Mesenchymal stem cell (in vitro differentiated cells and primary cell): ENCODE data around the gene ITGB5.

Source experiments
- DNase-seq: peaks from one replicate; pipeline ENCODE4 v3.0.0-alpha.2; 2013
- H2AFZ ChIP-seq: one replicate; pipeline ENCODE4 v1.6.1; 2013; ENCODE audit warnings: low read depth, mild to moderate bottlenecking, control low read depth, inconsistent platforms, low read length, moderate library complexity
- H2AK5ac ChIP-seq: 2 replicates; pipeline ENCODE4 v1.6.1; 2013; ENCODE audit warnings: low read length, moderate library complexity, mild to moderate bottlenecking, inconsistent platforms; ENCODE audit not compliant: severe bottlenecking
- H2BK120ac ChIP-seq: one replicate; pipeline ENCODE4 v1.6.1; 2013; ENCODE audit warnings: low read depth, mild to moderate bottlenecking, inconsistent platforms, low read length, moderate library complexity
- H2BK12ac ChIP-seq, 2 experiments: one replicate each; pipeline ENCODE4 v1.6.1; 2013; ENCODE audit warnings: inconsistent platforms in 2 of 2, low read length in 2 of 2, mild to moderate bottlenecking in 2 of 2, moderate library complexity in 2 of 2, control low read depth in 1 of 2
- H2BK15ac ChIP-seq: one replicate; pipeline ENCODE4 v1.6.1; 2013; ENCODE audit warnings: mild to moderate bottlenecking, low read depth, inconsistent platforms; ENCODE audit not compliant: poor library complexity, severe bottlenecking
- H2BK5ac ChIP-seq: 2 replicates; pipeline ENCODE4 v1.6.1; 2013; ENCODE audit warnings: low read depth, mild to moderate bottlenecking, low read length, control low read depth, inconsistent platforms; ENCODE audit not compliant: poor library complexity, severe bottlenecking
- H3K14ac ChIP-seq, 2 experiments: one replicate each; pipeline ENCODE4 v1.6.1; 2013; ENCODE audit warnings: inconsistent platforms in 2 of 2, low read length in 2 of 2, control low read depth in 1 of 2, mild to moderate bottlenecking in 1 of 2, moderate library complexity in 1 of 2
- H3K18ac ChIP-seq, 2 experiments: one replicate each; pipeline ENCODE4 v1.6.1; 2013; ENCODE audit warnings: inconsistent platforms in 2 of 2, low read length in 2 of 2, control low read depth in 1 of 2, low read depth in 1 of 2, mild to moderate bottlenecking in 1 of 2
- H3K23ac ChIP-seq, 2 experiments: one replicate each; pipeline ENCODE4 v1.6.1; 2013; ENCODE audit warnings: inconsistent platforms in 2 of 2, low read length in 2 of 2, mild to moderate bottlenecking in 2 of 2, moderate library complexity in 2 of 2, control low read depth in 1 of 2
- H3K27ac ChIP-seq: 2 replicates; pipeline ENCODE4 v1.5.1; 2013; ENCODE audit warnings: mild to moderate bottlenecking, moderate library complexity, low read length, control low read depth, inconsistent platforms; ENCODE audit not compliant: poor library complexity, severe bottlenecking
- H3K27me3 ChIP-seq, 2 experiments: 2 replicates each; pipeline versions ENCODE4 v1.6.1 to v1.7.0; 2013; ENCODE audit warnings: low read length in 2 of 2, mild to moderate bottlenecking in 2 of 2, moderate library complexity in 2 of 2, control low read depth in 1 of 2, inconsistent platforms in 1 of 2; ENCODE audit not compliant: control insufficient read depth in 1 of 2, insufficient read depth in 1 of 2
- H3K36me3 ChIP-seq, 2 experiments: 2 replicates each; pipeline versions ENCODE4 v1.6.1 to v1.7.0; 2013; ENCODE audit warnings: low read length in 2 of 2, control low read depth in 1 of 2, inconsistent platforms in 1 of 2, low read depth in 1 of 2, mild to moderate bottlenecking in 1 of 2; ENCODE audit not compliant: insufficient read depth in 2 of 2, control insufficient read depth in 1 of 2
- H3K4ac ChIP-seq, 2 experiments: one replicate each; pipeline ENCODE4 v1.6.1; 2013; ENCODE audit warnings: inconsistent platforms in 2 of 2, low read length in 2 of 2, mild to moderate bottlenecking in 2 of 2, moderate library complexity in 2 of 2, control low read depth in 1 of 2, low read depth in 1 of 2
- H3K4me1 ChIP-seq: 2 replicates; pipeline ENCODE4 v1.6.1; 2013; ENCODE audit warnings: low read depth, low read length, control low read depth; ENCODE audit not compliant: control insufficient read depth, insufficient read depth
- H3K4me2 ChIP-seq: 2 replicates; pipeline ENCODE4 v1.6.1; 2013; ENCODE audit warnings: low read length, mild to moderate bottlenecking, inconsistent platforms; ENCODE audit not compliant: poor library complexity, severe bottlenecking
- H3K4me3 ChIP-seq, 2 experiments: 2 replicates each; pipeline versions ENCODE4 v1.5.1 to v1.7.0; 2013; ENCODE audit warnings: low read length in 2 of 2, mild to moderate bottlenecking in 2 of 2, control low read depth in 1 of 2, low read depth in 1 of 2; ENCODE audit not compliant: insufficient read depth in 1 of 2
- H3K79me1 ChIP-seq: replicated peaks from 2 replicates; pipeline ENCODE4 v1.6.1; 2013; ENCODE audit warnings: mild to moderate bottlenecking, control low read depth, low read length, inconsistent platforms; ENCODE audit not compliant: poor library complexity, severe bottlenecking
- H3K9ac ChIP-seq: 2 replicates; pipeline ENCODE4 v1.7.0; 2013; ENCODE audit warnings: mild to moderate bottlenecking, low read length, moderate library complexity
- H3K9me3 ChIP-seq: 2 replicates; pipeline ENCODE4 v1.7.0; 2013; ENCODE audit warnings: mild to moderate bottlenecking, low read length; ENCODE audit not compliant: control insufficient read depth
- H4K8ac ChIP-seq: one replicate; pipeline ENCODE4 v1.6.1; 2013; ENCODE audit warnings: inconsistent platforms, mild to moderate bottlenecking, low read length, moderate library complexity
- H4K91ac ChIP-seq: one replicate; pipeline ENCODE4 v1.6.1; 2013; ENCODE audit warnings: mild to moderate bottlenecking, low read length, inconsistent platforms
- WGBS: methylation state at CpG from one replicate; pipeline ENCODE4 v1.1.7; 2013; ENCODE audit warnings: mixed read lengths; 5-methylcytosine and 5-hydroxymethylcytosine counted together

Gene ITGB5

GRCh38 chr3:124816206-124816605, 71.0 kb downstream of the ITGB5 start:
- 100% methylated on average over 2 of the region's 4 CpGs for WGBS
- H3K27me3 ChIP-seq, result no peaks in the 10 kb centered on the region
- H3K14ac ChIP-seq, result no peak overlapping the region
- H3K36me3 ChIP-seq, result peaks cover 46 to 69% of the 10 kb centered on the region in 2 experiments
- H2BK12ac ChIP-seq, result no peak overlapping the region
- no peak overlapping the region for H2AK5ac ChIP-seq
- no peak overlapping the region for H2AFZ ChIP-seq
- no peak overlapping the region for H3K4me3 ChIP-seq
- H3K9me3 ChIP-seq, result no peaks in the 10 kb centered on the region
- H3K4me1 ChIP-seq, result peaks cover 16% of the 10 kb centered on the region
- no peak overlapping the region for H4K91ac ChIP-seq
- no peak overlapping the region for H2BK15ac ChIP-seq
- no peak overlapping the region for H2BK120ac ChIP-seq
- no peak overlapping the region for H4K8ac ChIP-seq
- H3K79me1 ChIP-seq, result peaks cover 19% of the 10 kb centered on the region
- H3K9ac ChIP-seq, result no peak overlapping the region
- no peak overlapping the region for H3K27ac ChIP-seq
- no peak overlapping the region for H3K4ac ChIP-seq
- no peak overlapping the region for H2BK5ac ChIP-seq
- H3K4me2 ChIP-seq, result no peak overlapping the region
- H3K18ac ChIP-seq, result no peak overlapping the region
- no peak overlapping the region for H3K23ac ChIP-seq
- DNase-seq, result no peak

- Histone ChIP-seq H2BK5ac (no peak overlapping the region), H3K79me1 (peaks cover 16% of the 10 kb centered on the region), H3K27me3 (no peaks in the 10 kb centered on the region), H2BK15ac (no peak overlapping the region), H2BK12ac (no peak overlapping the region), H2AK5ac (no peak overlapping the region), H4K91ac (no peak overlapping the region), H3K4me2 (no peak overlapping the region), H3K4me1 (peaks cover 17% of the 10 kb centered on the region), H3K36me3 (peaks cover 43 to 65% of the 10 kb centered on the region in 2 experiments), H3K4me3 (no peak overlapping the region), H3K4ac (no peak overlapping the region), H3K18ac (no peak overlapping the region), H3K9ac (no peak overlapping the region), H3K9me3 (no peaks in the 10 kb centered on the region), H3K23ac (no peak overlapping the region), H3K14ac (no peak overlapping the region), H2AFZ (no peak overlapping the region), H3K27ac (no peak overlapping the region), H4K8ac (no peak overlapping the region), H2BK120ac (no peak overlapping the region)
- DNase-seq, result no peak
- WGBS, result 98% methylated on average over 5 of the region's 5 CpGs
These were observed 71.4 kb downstream of the ITGB5 start for GRCh38 chr3:124815781-124816180.

GRCh38 chr3:124814620-124815421, 72.3 kb downstream of the ITGB5 start:
- H4K91ac ChIP-seq, result no peak overlapping the region
- WGBS, result 95% methylated on average over 11 of the region's 11 CpGs
- no peak for DNase-seq

GRCh38 chr3:124813541-124813940, 73.6 kb downstream of the ITGB5 start:
- DNase-seq, result no peak
- Histone ChIP-seq H3K4me3 (peak overlapping the region in 1 of 2 experiments; percentile 37), H3K18ac (peak overlapping the region; percentile 34 to 80), H2BK5ac (no peak overlapping the region), H3K27me3 (no peaks in the 10 kb centered on the region), H3K79me1 (peaks cover 11% of the 10 kb centered on the region), H2BK12ac (peak overlapping the region; percentile 78 to 91), H2BK15ac (no peak overlapping the region), H3K9me3 (no peaks in the 10 kb centered on the region), H3K36me3 (peaks cover 36 to 60% of the 10 kb centered on the region in 2 experiments), H3K4ac (peak overlapping the region; percentile 19 to 20), H2BK120ac (no peak overlapping the region), H3K9ac (peak overlapping the region; percentile 63), H3K23ac (peak overlapping the region in 1 of 2 experiments; percentile 91), H2AK5ac (peak overlapping the region; percentile 98), H3K27ac (peak overlapping the region; percentile 57), H2AFZ (no peak overlapping the region), H3K4me2 (no peak overlapping the region), H3K4me1 (peaks cover 17% of the 10 kb centered on the region), H4K8ac (peak overlapping the region; percentile 10), H4K91ac (no peak overlapping the region), H3K14ac (peak overlapping the region in 1 of 2 experiments; percentile 71)

More at GRCh38 chr3:124814620-124815421, 72.3 kb downstream of the ITGB5 start:
- Histone ChIP-seq H3K23ac (no peak overlapping the region), H3K4me1 (peaks cover 17% of the 10 kb centered on the region), H3K36me3 (peaks cover 39 to 60% of the 10 kb centered on the region in 2 experiments), H2BK12ac (no peak overlapping the region), H3K18ac (peak overlapping the region in 1 of 2 experiments; percentile 49), H3K4me3 (no peak overlapping the region), H2BK120ac (no peak overlapping the region), H3K14ac (no peak overlapping the region), H2BK5ac (no peak overlapping the region), H3K4ac (no peak overlapping the region), H2AFZ (no peak overlapping the region), H3K9ac (no peak overlapping the region), H3K79me1 (peaks cover 15% of the 10 kb centered on the region), H3K9me3 (no peaks in the 10 kb centered on the region), H3K27me3 (no peaks in the 10 kb centered on the region), H4K8ac (no peak overlapping the region), H3K4me2 (no peak overlapping the region), H3K27ac (no peak overlapping the region), H2BK15ac (no peak overlapping the region), H2AK5ac (no peak overlapping the region)
